Stomach (tissue), 4 donors: ENCODE results near the gene MCC.

Experiments used
- EP300 ChIP-seq: sonication (generic); formaldehyde crosslinking; IDR thresholded peaks from one replicate; pipeline ENCODE4 v1.6.1; 2017; ENCODE audit warnings: antibody characterized with exemption
- POLR2A ChIP-seq, 4 donors: fragments of 450-650 bp; IDR thresholded peaks; one replicate each; pipeline ENCODE4 v1.6.1; 2016; ENCODE audit warnings: antibody characterized with exemption in 4 of 4, control low read depth in 2 of 4, mild to moderate bottlenecking in 1 of 4, moderate library complexity in 1 of 4

- TF ChIP-seq POLR2A (IDR thresholded peaks at IDR 0.05) (no peak), EP300 (no peak)
These were observed 22.7 kb upstream of the MCC start for GRCh38 chr5:113510836-113511451.
